HG02798 (cell line): ENCODE measurements around the gene HOXB8.

ENCODE experiments used
- ATAC-seq: cut with Tn5 transposase; IDR thresholded peaks from one replicate; pipeline ENCODE4 v1.9.1; 2021; ENCODE audit warnings: mild to moderate bottlenecking; ENCODE audit not compliant: unreplicated experiment, poor library complexity

The HOXB8 gene

GRCh38 chr17:48597528-48597777 is 17.6 kb downstream of the HOXB8 start:
- no peak for ATAC-seq

DNA sequence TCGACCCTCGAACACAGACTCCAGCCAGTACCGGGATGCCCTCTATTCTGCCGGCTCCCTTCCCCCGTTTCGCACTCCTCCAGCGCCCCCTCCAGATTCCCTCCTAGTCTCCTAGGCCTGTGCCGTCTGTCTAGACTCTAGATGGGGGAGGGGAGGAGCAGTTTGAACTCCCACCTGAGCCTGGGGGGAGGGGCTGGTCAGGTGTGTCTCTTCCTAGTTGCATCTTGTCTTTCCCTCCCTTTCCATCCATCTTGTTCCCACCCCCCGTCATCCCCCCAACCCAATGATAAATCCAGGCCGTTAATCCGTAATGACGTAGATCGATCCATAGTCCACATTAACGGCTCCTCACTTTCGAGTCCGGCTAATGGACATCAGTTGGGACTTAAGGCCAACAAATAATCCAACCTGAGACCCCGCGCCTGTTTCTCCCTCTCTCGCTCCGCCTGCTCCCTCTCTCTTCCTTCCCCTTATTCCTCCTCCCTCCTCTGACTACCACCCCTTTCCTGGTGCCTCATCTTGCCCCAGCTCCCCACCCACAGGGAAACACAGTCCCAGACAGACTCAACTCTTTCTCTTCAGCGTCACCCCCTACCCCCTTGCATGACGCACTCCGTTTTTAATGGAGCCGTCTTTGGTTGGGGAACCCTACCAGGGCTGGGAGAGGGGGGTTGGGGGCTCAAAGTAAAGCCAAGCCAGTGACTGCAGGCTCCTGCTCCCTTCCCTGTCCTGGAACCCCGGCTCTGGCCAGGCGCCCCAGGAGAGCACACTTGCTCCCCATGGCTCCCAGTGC is 18.2 kb downstream of the HOXB8 start:
- no peak for ATAC-seq

DNA sequence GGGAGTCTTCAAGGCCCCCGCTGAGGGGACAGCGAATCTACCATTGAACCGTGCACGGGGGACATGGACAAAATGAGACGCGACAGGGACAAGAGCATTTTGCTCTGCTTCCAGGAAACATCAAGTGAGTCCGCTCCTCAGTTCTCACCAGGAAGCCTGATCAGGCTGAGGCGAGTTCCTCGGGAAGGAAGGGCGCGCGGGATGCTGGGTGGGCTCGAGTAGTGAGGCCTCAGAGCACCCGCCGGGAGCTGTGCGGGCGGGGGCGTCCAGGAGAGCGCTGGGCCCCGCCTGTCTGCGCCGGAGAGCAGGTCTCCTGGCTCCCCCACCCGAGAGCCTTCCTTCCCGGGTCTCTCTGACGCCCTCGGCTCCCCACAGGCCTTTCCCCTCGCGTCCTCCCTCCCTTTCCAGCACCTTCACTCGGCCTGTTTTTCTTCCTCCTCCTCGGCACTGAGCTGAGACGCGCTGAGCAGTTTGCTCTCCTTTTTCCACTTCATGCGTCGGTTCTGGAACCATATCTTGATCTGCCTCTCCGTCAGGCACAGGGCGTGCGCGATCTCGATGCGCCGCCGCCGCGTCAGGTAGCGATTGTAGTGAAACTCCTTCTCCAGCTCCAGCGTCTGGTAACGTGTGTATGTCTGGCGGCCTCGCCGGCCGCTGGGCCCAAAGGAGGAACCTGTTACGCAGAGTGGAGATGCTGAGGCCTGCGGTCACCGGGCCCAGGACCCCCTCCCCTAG is 18.9 kb downstream of the HOXB8 start:
- no peak for ATAC-seq

GRCh38 chr17:48595278-48595999 is 19.7 kb downstream of the HOXB8 start:
- ATAC-seq = no peak

- ATAC-seq = no peak
Observed at GRCh38 chr17:48594538-48595277, 20.4 kb downstream of the HOXB8 start.

DNA sequence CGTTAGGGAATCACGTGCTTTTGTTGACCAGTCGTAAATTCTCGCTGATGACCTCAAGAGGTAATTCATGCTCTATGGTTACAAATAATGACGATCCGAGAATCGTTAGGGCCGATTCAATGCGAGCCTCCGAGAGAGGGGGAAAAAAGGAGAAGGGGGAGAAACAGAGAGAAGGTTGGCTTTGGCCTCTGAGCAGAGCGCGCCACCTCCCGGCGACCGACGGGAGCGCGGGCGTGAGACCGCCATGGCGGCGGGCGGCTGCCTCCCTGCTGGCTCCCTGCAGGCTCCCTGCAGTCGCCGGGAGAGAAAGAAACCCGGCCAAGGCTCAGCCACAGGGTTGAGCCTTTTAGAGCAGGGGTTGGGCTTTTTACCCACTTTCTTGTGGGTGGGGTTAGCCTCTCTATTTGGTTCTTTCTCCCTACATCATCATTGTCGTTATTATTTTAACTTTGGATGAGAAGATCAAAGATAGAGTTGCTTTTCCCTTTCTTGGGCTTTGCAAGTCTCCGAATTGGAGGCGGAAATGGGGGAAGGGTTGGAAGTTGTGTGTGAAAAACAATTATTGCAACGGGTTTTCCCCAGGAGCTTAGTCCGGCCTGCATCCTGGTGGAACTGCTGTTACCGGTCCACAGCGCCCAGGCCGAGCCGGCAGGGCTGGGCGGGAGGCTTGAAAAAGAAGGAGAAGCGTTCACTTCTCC is 21.1 kb downstream of the HOXB8 start:
- peak; percentile 54 for ATAC-seq

DNA sequence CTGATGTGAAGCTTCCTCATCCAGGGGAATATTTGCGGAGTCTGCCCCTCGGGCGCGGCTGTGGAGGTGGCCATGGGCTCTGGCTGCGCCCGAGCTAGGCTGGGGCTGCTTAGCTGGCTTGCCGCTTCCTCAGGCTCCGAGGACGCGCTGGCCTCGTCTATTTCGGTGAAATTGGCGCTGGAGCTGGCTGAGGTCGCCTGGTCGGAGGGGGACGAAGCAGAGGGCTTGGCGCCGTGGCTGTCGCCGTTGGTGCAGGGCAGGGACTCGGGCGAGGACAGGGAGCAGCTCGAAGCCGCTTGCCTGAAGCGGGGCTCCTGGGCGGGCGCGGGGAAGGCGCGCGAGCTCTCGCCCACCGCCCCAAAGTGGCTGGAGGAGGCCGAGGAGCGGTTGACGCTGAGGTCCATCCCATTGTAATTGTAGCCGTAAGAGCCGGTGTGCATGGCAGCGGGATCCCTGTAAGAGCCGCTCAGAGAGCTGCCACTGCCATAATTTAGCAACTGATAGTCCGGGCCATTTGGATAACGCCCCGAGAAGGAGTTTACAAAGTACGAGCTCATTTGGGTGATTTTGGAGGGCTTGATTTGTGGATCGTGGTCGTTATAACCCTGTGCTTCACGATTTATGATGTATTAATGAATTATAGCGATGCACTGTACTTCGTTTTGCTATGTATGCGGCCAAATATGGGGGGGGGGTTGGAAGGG is 21.8 kb downstream of the HOXB8 start, which contains the start of gene HOXB5:
Gene HOXB5 (minus strand): TSS at position 654 of the 704 bp plus-strand sequence. CDS start 97 bp downstream, at position 557.
- no peak for ATAC-seq

DNA sequence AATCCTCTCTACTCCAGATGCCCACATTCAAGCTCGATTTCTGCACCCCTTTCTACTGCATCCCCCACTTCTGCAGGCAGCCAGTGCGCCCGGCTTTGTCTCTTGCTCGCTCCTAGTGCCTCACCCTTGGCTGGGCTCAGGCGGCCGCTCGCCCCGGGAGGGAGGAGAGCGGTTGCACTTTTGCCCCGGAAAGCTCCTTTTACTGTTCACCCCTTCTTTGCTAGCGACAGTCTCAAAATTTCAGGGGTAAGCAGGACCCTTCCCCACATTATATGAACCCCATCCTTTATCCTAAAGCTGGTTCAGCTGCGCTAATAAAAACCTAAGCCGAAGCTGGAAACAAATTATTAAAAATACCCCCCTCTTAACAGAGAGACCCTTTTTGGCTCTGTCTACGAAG is 22.5 kb downstream of the HOXB8 start:
- no peak for ATAC-seq

DNA sequence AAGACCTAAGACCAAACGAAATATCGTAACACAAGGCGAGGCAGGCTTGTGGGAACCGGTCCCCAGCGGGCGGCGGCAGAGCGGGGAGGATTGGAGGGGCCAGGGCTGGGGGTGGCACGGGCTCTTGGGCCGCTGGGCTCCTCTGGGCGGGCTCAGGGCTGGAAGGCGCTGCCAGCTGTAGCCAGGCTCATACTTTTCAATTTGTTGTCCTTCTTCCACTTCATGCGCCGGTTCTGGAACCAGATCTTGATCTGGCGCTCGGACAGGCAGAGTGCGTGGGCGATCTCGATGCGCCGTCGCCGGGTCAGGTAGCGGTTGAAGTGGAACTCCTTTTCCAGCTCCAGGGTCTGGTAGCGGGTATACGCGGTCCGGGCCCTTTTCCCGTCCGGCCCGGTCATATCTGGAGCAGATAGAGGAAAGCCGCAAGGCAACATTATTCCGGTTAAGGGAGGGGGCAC is 23.0 kb downstream of the HOXB8 start:
- ATAC-seq = no peak

- ATAC-seq = no peak
Observed at GRCh38 chr17:48591255-48592056, 23.6 kb downstream of the HOXB8 start.

GRCh38 chr17:48590607-48591161 is 24.4 kb downstream of the HOXB8 start:
- ATAC-seq = no peak

DNA sequence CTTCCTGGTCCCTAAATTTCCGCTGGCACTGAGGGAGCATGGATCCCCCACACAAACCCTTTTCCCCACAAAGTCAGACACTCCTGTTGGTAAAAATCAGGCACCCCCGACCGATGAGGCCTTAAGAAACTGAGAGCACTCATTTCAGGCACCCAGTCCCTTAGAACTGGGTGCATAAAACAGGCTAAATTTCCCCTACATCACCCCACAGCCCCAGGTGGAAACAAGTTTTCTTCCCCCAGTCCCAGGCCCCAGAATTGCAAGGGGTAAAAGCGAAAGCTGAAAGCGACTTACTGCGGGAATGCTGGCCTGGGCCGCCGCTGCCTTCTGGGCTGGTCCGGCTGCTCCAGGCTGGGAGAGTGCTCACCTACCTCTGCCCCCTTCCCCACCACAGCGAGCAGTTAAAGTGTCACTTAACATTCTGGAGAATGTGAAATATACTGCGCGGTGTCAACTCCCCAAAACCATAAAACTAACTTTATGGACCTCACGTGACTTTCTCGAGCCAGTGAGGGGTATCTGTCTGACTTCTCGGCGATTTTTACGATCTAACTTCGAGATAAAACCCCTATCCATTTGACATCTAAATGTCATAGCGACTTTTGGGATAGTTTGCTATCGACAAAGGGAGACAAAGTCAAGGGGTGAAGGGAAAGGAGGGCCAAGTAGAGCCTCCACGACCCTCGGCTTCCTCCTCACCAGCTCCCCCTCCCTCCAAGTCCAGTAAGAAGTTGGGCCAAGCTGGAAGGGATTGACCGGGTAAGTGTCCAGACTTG is 25.1 kb downstream of the HOXB8 start, which contains the start of gene HOXB3:
Gene HOXB3 (minus strand): TSS at position 411 of the 776 bp plus-strand sequence. CDS start 37,767 bp downstream, outside the sequence.
- ATAC-seq = no peak

DNA sequence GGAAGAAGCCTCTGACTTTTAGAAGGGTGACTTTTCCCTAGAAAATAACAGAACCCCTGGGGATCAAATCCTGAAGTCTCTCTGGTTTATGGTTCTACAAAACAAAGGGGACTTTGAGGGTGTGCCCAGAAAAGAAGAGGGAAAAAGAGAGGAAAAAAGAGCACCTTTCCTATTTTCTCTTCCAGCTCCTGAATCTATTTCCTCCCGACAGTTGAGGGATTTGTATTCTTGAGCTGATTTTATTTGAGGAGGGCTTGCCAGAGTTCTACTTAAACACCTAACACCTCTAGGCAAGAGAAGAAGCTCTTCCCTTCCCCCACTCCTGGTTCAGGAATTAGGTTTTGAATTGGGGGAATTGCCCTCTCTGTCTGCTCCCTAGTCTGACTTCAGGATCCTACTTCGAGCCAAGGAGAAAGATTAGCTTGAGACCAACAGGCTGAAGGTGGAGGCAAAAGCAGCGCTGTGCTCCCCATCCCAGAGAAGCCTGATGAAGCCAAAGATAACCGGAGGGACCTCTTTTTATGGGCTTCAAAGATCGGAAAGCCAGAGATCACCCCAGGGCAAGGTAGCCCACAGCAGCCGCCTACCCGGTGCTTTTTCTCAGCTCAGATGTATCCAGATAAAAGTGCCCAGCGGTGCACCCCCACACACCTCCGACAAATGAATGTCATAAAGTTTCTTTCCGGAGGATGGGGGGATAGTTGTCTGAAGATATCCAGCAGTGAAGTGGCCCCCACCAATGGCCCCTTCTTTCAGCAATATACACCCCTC is 25.8 kb downstream of the HOXB8 start:
- no peak for ATAC-seq

DNA sequence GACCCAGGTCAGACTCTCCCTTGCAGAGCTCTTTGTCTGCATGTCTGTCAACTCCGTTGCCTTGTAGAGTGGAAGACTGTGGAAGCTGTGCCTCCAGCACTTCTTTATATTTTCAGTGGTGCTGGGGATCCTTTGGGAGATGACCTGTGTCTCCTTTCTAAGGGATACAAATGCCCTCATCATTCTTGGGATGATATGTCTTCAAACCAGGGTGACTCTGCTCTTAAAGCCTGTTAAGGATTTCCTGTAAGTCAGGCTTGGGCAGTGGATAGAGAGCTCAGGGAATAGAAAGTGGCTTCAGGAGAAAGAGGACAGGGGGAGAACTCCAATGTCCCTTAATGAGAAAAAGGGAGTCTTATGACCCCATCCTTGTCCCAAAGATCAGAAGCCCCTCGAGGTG is 26.6 kb downstream of the HOXB8 start:
- ATAC-seq = no peak

DNA sequence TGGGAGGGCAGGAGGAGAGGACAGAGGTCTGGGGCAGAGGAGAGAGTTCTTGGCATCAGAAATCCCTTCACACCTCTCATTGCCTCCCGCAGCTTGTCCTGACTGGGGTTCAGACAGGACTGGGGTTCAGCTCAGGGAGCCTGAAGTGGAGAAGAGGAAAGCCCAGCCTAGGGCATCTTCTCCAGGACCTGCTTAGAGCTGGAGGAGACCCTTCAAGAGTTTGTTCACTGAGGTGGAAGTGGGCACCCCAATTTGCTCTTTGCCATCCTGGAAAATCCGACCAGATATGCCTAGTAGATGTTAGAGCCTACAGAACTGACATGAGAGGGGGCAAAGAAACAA is 27.0 kb downstream of the HOXB8 start:
- no peak for ATAC-seq

DNA sequence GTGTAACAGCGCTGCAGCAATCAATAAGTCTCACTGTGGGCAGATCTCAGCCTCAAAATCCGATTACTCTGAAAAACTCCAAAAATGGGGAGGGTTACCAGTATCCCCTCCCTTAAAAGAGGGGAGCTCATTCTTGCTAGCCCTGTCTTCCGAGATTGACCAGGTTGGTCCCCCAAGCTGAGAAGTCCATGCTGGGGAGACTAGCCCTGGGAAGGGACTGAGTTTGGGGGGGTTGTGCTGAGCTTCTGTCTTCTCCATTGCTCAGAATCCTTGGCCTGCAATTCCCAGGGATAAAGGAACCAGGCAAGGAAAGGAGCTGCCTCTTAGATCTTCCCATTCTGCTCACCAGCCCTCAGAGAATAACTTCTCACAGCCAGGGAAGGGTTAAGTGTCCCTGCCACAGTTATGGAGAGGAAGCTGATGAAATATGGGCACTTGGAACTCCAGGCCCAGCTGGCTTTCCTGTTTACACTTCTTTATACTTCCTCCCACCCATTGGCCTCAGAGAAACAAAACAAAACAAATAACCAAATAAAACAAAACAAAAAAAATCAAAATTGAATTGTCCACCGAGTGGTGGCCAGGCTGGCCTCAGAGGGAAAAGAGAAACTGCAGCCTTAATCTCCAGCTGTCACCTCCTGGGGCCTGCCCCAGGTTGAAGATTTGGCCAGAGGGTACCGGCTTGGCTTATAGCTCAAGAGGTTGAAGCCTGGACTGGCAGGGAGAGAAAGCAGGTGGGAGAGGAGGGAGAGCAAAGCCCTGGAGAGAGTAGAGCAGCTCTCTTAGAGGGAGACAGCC is 27.6 kb downstream of the HOXB8 start:
- ATAC-seq = no peak
